MCF 10A (cell line): ENCODE results near the gene AR. TPM values are rescaled to one million over a fixed set of nuclear protein-coding genes. Genes with fewer than 3 reads are reported as not detected.
A peak's percentile ranks its signal among the peaks of the same experiment; 100 is the strongest.

Experiments
- BruUV-seq: library from RNA; stranded (reverse); fragments of 400-500 nt; replicated peaks from 2 replicates; lab custom pipeline; 2021; lab: Mats Ljungman, UMichigan
- CTCF ChIA-PET: fragments of 300-600 bp; sonication (Branson Sonifier 250); formaldehyde crosslinking; extraction: SDS; loops from one replicate; lab custom pipeline; 2021; ENCODE audit warnings: antibody characterized with exemption, inconsistent platforms; lab: Yijun Ruan, JAX
- POLR2A ChIA-PET: fragments of 300-600, 350-650 bp; sonication (Branson Sonifier 250); formaldehyde crosslinking; extraction: SDS; loops from one replicate; lab custom pipeline; 2020; ENCODE audit warnings: antibody characterized with exemption, inconsistent platforms; lab: Yijun Ruan, JAX
- DNase-seq: peaks from one replicate; pipeline ENCODE4 v3.0.0-alpha.2; 2018; ENCODE audit not compliant: unreplicated experiment
- H3K27ac Mint-ChIP-seq: one replicate; pipeline ENCODE4 v1.8.0; 2022; ENCODE audit warnings: mild to moderate bottlenecking, low read depth, mixed read lengths; ENCODE audit not compliant: unreplicated experiment
- H3K27me3 Mint-ChIP-seq: one replicate; pipeline ENCODE4 v1.8.0; 2022; ENCODE audit warnings: mixed read lengths; ENCODE audit not compliant: insufficient read depth, unreplicated experiment
- H3K36me3 Mint-ChIP-seq: one replicate; pipeline ENCODE4 v1.8.0; 2022; ENCODE audit warnings: mild to moderate bottlenecking, moderate library complexity, mixed read lengths; ENCODE audit not compliant: insufficient read depth, unreplicated experiment
- H3K4me1 Mint-ChIP-seq: one replicate; pipeline ENCODE4 v1.8.0; 2022; ENCODE audit warnings: mixed read lengths; ENCODE audit not compliant: insufficient read depth, unreplicated experiment
- H3K4me3 Mint-ChIP-seq: one replicate; pipeline ENCODE4 v1.8.0; 2022; ENCODE audit warnings: mild to moderate bottlenecking, moderate library complexity, mixed read lengths; ENCODE audit not compliant: unreplicated experiment
- H3K9me3 Mint-ChIP-seq: one replicate; pipeline ENCODE4 v1.8.0; 2022; ENCODE audit warnings: mixed read lengths; ENCODE audit not compliant: unreplicated experiment
- intact Hi-C: fragments of 100-400 bp; cut with micrococcal nuclease; formaldehyde crosslinking; loops from 2 replicates; pipeline ENCODE4 v1.14.1; 2022
- total RNA-seq: library from RNA; stranded (reverse); gene quantifications from 2 replicates; pipeline ENCODE4 v1.2.3, GENCODE V29; 2022
- TF ChIP-seq, protein P1 (sequence below): fragments of 200-600 bp; IDR thresholded peaks from one replicate; pipeline ENCODE4 v1.8.0; 2022; ENCODE audit warnings: antibody characterized with exemption, mild to moderate bottlenecking; ENCODE audit not compliant: unreplicated experiment

The AR gene
- total RNA-seq, 1 experiment from 2014 or later = not detected

DNA sequence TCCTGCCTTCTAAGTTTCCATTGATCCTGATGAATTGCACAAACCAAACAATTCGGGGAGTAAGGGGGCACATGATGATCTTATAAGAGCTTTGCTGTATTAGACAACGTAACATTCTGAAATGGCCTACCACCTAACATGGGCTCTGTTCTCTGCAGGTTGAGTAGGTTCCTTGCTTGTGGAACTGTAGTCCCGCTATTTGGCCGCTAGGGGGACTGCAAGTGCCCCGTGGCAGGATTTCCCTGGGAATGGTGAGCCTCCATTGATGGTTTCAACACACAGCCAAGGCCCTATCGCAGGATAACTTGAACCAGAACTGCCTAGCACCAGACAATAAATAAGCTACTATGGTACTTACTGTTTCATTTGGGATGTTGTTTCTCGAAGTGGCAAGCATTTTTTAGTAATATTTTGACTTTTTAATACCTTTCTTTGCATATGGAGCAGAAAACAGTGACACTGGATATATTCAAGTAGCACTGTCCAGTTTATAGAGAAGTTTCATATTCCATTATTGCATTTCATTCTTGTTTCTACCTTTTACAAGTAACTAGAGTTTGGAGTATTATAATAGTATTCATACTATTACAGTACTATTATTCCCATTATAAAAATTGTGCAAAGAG, 11.9 kb downstream of the AR start:
- H3K9me3 Mint-ChIP-seq = peaks cover 5% of the 10 kb centered on the region
- no peaks in the 10 kb centered on the region for H3K4me1 Mint-ChIP-seq
- peak; percentile 58 for DNase-seq
- no peaks in the 10 kb centered on the region for H3K27me3 Mint-ChIP-seq
- TF ChIP-seq, protein P1, sequence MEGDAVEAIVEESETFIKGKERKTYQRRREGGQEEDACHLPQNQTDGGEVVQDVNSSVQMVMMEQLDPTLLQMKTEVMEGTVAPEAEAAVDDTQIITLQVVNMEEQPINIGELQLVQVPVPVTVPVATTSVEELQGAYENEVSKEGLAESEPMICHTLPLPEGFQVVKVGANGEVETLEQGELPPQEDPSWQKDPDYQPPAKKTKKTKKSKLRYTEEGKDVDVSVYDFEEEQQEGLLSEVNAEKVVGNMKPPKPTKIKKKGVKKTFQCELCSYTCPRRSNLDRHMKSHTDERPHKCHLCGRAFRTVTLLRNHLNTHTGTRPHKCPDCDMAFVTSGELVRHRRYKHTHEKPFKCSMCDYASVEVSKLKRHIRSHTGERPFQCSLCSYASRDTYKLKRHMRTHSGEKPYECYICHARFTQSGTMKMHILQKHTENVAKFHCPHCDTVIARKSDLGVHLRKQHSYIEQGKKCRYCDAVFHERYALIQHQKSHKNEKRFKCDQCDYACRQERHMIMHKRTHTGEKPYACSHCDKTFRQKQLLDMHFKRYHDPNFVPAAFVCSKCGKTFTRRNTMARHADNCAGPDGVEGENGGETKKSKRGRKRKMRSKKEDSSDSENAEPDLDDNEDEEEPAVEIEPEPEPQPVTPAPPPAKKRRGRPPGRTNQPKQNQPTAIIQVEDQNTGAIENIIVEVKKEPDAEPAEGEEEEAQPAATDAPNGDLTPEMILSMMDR = peak; percentile 66
- CTCF ChIA-PET = interaction anchor here (0.5 to 2.1 kb wide), 12 partner anchors 12 to 1235 kb away, joined by 3 to 9 read pairs (median 3); no protein-coding TSS in a partner anchor
- intact Hi-C loops = loop anchor here (2.0 to 10.0 kb wide), 3 partner anchors 169 to 592 kb away; no protein-coding TSS in a partner anchor
- H3K4me3 Mint-ChIP-seq = no peak overlapping the region
- no TSS peak for BruUV-seq
- no peaks in the 10 kb centered on the region for H3K36me3 Mint-ChIP-seq
- H3K27ac Mint-ChIP-seq = no peak overlapping the region
- POLR2A ChIA-PET = no interaction called here

DNA sequence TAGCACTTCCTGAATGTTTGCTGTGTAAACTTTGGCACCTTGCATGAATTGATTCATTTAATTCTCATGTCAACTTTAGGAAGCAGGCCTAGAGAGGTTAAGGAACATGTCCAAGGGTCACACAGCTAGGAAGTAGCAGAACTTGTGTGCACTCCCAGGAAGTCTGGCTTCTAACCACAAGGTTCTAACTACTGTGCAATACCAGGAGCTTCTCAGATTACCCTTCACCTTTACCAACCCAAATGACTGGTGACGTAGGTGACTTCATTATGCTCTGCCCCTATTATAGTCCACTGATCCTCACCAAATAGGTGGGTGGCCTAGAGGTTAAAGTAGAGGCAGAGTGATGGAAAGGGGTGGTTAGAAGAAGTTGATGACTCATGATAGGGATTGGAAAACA, 14.4 kb downstream of the AR start:
- no peaks in the 10 kb centered on the region for H3K4me1 Mint-ChIP-seq
- no peak for DNase-seq
- H3K27ac Mint-ChIP-seq = no peak overlapping the region
- H3K36me3 Mint-ChIP-seq = no peaks in the 10 kb centered on the region
- H3K4me3 Mint-ChIP-seq = no peak overlapping the region
- TF ChIP-seq, protein P1 = no peak
- no peaks in the 10 kb centered on the region for H3K27me3 Mint-ChIP-seq
- POLR2A ChIA-PET = no interaction called here
- CTCF ChIA-PET = interaction anchor here (0.7 to 1.9 kb wide), 4 partner anchors 12 to 625 kb away, joined by 3 to 5 read pairs (median 4); partner anchors contain the start of gene AR
- no peaks in the 10 kb centered on the region for H3K9me3 Mint-ChIP-seq
- BruUV-seq = no TSS peak
- intact Hi-C loops = loop anchor here (5.0 to 10.0 kb wide), 2 partner anchors 167 to 589 kb away; no protein-coding TSS in a partner anchor

DNA sequence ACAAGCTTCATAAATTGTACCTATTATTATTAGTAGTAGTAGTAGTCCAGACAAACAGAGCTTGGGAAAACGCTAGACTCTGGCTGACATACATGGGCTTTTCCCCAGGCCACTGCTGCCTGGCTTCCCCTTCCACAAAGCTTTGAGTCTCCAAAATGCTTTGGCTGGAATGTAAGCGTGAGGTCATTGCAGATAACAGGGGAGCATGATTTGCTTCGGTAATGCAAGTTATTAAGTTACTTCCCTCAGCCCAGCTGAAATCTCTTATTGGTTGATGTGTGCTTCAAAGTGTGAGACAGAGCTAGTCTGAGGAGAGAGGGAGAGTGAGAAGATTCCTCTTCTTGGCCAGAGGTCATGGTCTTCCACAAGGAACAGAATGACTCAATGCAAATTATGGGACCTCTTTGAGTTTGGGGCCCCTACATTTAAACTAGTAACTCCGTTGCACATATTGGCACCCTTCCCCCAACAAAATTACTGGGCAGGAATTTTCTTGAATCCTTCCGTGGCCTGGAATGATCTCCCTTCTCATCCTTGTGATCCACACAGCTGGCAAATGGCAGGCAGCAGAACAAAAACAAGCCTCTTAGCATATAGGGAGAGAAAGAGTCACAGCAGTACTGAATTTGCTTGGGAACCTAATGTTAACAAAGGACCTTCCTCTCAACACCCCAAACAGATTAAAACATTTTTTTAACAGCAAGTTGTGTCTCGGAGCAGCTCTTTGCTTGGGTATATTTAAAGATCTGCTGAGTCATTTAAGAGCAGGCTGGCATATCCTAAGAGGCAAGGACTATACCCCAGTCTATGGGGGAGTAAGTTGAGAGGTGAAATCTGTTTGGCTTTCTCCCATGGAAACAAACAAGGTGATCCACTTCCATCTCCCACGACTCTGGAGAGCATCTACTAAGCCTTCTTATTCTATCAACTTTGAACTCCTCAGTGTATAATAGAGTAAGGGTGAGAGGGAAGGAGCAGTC, 19.9 kb downstream of the AR start:
- H3K27ac Mint-ChIP-seq = no peak overlapping the region
- no peaks in the 10 kb centered on the region for H3K4me1 Mint-ChIP-seq
- no peak for DNase-seq
- CTCF ChIA-PET = interaction anchor here (0.6 to 0.8 kb wide), 2 partner anchors 195 to 420 kb away, joined by 3 to 8 read pairs; no protein-coding TSS in a partner anchor
- H3K27me3 Mint-ChIP-seq = no peaks in the 10 kb centered on the region
- H3K9me3 Mint-ChIP-seq = no peaks in the 10 kb centered on the region
- TF ChIP-seq, protein P1 = no peak
- H3K36me3 Mint-ChIP-seq = no peaks in the 10 kb centered on the region
- intact Hi-C loops = no loop called here
- POLR2A ChIA-PET = no interaction called here
- no peak overlapping the region for H3K4me3 Mint-ChIP-seq
- BruUV-seq = no TSS peak

DNA sequence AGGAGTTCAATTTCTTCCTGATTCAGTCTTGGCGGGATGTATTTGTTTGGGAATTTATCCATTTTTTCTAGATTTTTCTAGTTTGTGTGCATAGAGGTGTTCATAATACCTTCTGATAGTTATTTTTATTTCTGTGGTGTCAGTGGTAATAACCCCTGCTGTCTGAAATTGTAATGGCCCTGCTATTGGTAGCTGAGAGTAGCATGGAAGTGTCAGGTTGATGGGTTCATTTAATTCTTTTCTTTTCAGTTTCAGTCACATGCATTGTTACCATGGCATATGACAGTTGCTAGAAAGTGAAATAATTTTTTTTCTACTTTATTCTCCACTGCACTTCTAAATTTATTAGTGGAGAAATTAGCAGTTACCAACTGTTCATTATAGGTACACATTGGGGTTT, 20.7 kb downstream of the AR start:
- intact Hi-C loops = no loop called here
- no peak overlapping the region for H3K4me3 Mint-ChIP-seq
- no TSS peak for BruUV-seq
- no peaks in the 10 kb centered on the region for H3K9me3 Mint-ChIP-seq
- no peaks in the 10 kb centered on the region for H3K27me3 Mint-ChIP-seq
- ChIA-PET POLR2A (no interaction called here), CTCF (no interaction called here)
- DNase-seq = no peak
- H3K36me3 Mint-ChIP-seq = no peaks in the 10 kb centered on the region
- H3K4me1 Mint-ChIP-seq = no peaks in the 10 kb centered on the region
- TF ChIP-seq, protein P1 = no peak
- H3K27ac Mint-ChIP-seq = no peak overlapping the region
